Activated T-helper 1 cell treated with anti-CD3 and anti-CD28 coated beads, Interleukin-12 subunit alpha, Interleukin-12 subunit beta, Interleukin-2, Interleukin-4 antibody, amounts not matched to agents 30 ng/mL and 10 ng/mL and 1 ng/mL, durations not matched to agents 14 hours and 24 hours and 36 hours (primary cell): ENCODE data around the gene SYCP2L. TPM values are rescaled to one million over a fixed set of nuclear protein-coding genes. Genes with fewer than 3 reads are reported as not detected.
"Not testable (repeated sequence)": the region's sequence is repeated elsewhere in the genome, so short reads cannot be mapped to it uniquely, and the experiment has no call there.

Experiments used
- DNase-seq: peaks from one replicate; pipeline ENCODE4 v3.0.0; 2021; ENCODE audit warnings: low spot score
- H3K27ac Mint-ChIP-seq: one replicate; pipeline ENCODE4 v1.8.0; 2021; ENCODE audit warnings: mild to moderate bottlenecking, mixed read lengths
- H3K27me3 Mint-ChIP-seq: one replicate; pipeline ENCODE4 v1.8.0; 2022; ENCODE audit warnings: mild to moderate bottlenecking, moderate library complexity, mixed read lengths; ENCODE audit not compliant: insufficient read depth
- H3K36me3 Mint-ChIP-seq: one replicate; pipeline ENCODE4 v1.8.0; 2021; ENCODE audit warnings: low read depth, mixed read lengths
- H3K4me1 Mint-ChIP-seq: one replicate; pipeline ENCODE4 v1.8.0; 2021; ENCODE audit warnings: low read depth, mixed read lengths
- H3K4me3 Mint-ChIP-seq: one replicate; pipeline ENCODE4 v1.8.0; 2021; ENCODE audit warnings: mild to moderate bottlenecking, moderate library complexity, mixed read lengths
- H3K9me3 Mint-ChIP-seq: one replicate; pipeline ENCODE4 v1.8.0; 2021; ENCODE audit warnings: mixed read lengths
- intact Hi-C: fragments of 100-400 bp; cut with micrococcal nuclease; formaldehyde crosslinking; loops from one replicate; pipeline ENCODE4 v1.15.1; 2024
- total RNA-seq: library from RNA; stranded (reverse); gene quantifications from 2 replicates; pipeline ENCODE4 v1.2.3, GENCODE V29; 2022

Gene SYCP2L
- total RNA-seq, 1 donor from 2014 or later = not detected

DNA sequence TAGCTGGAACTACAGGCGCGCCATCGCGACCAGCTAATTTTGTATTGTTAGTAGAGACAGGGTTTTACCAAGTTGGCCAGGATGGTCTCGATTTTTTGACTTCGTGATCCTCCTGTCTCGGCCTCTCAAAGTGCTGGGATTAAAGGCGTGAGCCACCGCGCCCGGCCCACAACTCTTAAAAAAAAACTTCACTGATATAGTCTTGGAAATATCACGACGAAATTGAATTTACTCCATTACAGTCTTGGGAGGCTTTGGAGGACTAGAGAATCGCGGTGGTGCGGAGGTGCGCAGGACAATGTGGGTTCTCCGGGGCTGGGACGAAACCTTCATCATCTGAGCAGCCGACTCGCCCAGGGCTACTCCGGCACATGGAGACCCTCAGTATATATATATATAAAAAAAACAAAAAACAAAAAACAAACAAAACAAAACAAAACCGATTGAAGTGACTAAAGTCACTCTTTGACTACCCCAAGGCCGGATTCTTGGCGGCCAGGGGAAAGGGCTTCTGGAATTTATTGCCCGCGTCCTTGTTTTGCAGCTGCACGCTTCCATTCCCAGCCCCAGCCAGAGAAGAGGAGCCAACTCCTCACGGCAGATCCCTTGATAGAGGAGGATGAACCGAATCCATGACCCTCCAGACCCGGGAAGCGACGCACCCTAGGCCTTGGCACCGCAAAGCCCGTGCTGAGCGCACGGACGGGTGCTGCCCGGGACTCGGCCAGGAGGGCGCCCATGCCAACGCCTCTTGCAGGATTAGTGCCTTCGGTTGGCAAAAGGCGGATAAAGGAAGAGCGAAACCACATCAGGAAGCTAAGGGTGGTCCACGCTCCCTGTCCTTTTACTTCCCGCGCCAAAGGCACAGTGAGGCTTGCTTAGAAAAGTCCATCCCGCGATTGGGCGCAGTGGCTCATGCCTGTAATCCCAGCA is 3.3 kb upstream of the SYCP2L start:
- Mint-ChIP-seq H3K27me3 (peaks cover 83% of the 10 kb centered on the region), H3K4me1 (no peaks in the 10 kb centered on the region), H3K4me3 (no peak overlapping the region), H3K9me3 (no peaks in the 10 kb centered on the region), H3K36me3 (no peaks in the 10 kb centered on the region), H3K27ac (peak overlapping the region; percentile 12)
- no peak for DNase-seq
- intact Hi-C loops = loop anchor here (5.0 to 10.0 kb wide), 2 partner anchors 459 to 496 kb away; no protein-coding TSS in a partner anchor

GRCh38 chr6:10884245-10884972 is 2.4 kb upstream of the SYCP2L start:
- no peaks in the 10 kb centered on the region for H3K36me3 Mint-ChIP-seq
- intact Hi-C loops = loop anchor here (5.0 to 10.0 kb wide), 2 partner anchors 460 to 497 kb away; no protein-coding TSS in a partner anchor

DNA sequence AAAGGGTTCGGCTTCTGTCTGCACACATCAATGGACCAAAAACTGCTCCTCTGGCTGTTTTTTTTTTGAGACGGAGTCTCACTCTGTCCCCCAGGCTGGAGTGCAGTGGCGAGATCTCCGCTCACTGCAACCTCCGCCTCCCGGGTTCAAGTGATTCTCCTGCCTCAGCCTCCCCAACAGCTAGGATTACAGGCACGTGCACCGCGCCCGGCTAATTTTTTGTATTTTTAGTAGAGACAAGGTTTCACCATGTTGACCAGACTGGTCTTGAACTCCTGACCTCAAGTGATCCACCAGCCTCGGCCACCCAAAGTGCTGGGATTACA is 524 bp upstream of the SYCP2L start:
- not testable (repeated sequence) for DNase-seq, H3K9me3 Mint-ChIP-seq, H3K27ac Mint-ChIP-seq, H3K4me3 Mint-ChIP-seq, H3K36me3 Mint-ChIP-seq, H3K4me1 Mint-ChIP-seq
- intact Hi-C loops = loop anchor here (5.0 to 10.0 kb wide), 2 partner anchors 156 to 462 kb away; partner anchors contain the start of gene ELOVL2
- H3K27me3 Mint-ChIP-seq = peaks cover 65% of the 10 kb centered on the region

More at GRCh38 chr6:10884245-10884972, 2.4 kb upstream of the SYCP2L start:
- Mint-ChIP-seq H3K27me3 (peaks cover 85% of the 10 kb centered on the region), H3K27ac (peak overlapping the region; percentile 58), H3K4me3 (no peak overlapping the region), H3K4me1 (no peaks in the 10 kb centered on the region), H3K9me3 (no peaks in the 10 kb centered on the region)
- DNase-seq = no peak

DNA sequence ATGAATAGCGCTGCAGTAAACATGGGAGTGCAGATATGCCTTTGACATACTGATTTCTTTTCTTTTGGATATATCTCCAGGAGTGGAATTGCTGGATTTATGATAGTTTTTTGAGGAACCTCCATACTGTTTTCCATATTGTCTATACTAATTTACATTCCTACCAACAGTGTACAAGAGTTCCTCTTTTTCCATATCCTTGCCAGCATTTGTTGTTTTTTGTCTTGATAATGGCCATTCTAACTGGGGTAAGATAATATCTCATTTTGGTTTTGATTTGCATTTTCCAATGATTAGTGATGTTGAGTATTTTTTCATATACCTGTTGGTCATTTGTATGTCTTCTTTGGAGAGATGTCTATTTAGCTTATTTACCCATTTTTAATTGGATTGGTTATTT is 3.3 kb downstream of the SYCP2L start:
- H3K4me3 Mint-ChIP-seq = no peak overlapping the region
- no peaks in the 10 kb centered on the region for H3K4me1 Mint-ChIP-seq
- H3K27me3 Mint-ChIP-seq = peaks cover 40% of the 10 kb centered on the region
- no peak for DNase-seq
- H3K36me3 Mint-ChIP-seq = no peaks in the 10 kb centered on the region
- H3K27ac Mint-ChIP-seq = no peak overlapping the region
- intact Hi-C loops = no loop called here
- H3K9me3 Mint-ChIP-seq = no peaks in the 10 kb centered on the region

DNA sequence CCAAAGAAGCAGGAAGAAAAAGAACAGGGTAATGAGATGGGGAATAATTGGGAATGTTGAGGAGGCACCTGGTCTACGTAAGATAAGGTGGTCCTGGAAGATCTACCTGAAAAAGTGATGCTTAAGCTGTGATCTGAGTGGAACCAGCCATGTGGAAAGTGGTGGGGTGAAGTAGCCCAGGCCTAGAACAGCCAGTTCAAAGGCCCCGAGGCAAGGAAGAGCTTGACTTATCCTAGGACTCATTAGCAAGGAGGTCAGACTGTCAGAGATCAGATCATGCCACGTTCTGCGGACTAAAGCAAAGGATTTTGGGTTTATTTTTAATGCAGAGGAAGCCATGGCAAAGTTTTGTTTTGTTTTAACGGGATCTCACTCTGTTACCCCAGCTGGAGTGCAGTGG is 5.1 kb downstream of the SYCP2L start:
- Mint-ChIP-seq H3K27me3 (peaks cover 24% of the 10 kb centered on the region), H3K27ac (no peak overlapping the region)

DNA sequence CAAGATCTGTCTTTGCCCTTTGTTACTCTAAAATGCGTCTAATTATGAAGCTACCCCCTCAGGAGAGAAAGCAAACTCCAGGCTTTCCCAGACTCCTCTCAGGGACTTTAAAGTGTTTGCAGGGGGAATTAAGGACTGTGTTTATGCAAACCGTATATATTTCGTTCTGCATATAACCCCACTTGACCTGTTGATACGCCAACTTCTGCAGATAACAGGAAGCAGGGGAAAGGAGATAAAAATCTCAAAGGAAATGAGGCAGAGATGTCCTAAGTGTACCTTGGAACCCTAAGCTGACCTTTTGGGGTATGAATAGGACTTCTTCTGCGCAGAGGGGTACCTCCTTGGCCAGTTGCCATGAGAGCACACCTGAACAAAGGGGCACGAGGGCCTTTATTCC is 8.1 kb downstream of the SYCP2L start:
- no peak overlapping the region for H3K4me3 Mint-ChIP-seq
- H3K36me3 Mint-ChIP-seq = no peaks in the 10 kb centered on the region
- no peaks in the 10 kb centered on the region for H3K4me1 Mint-ChIP-seq
- no peak overlapping the region for H3K27ac Mint-ChIP-seq
- no peak for DNase-seq
- H3K9me3 Mint-ChIP-seq = no peaks in the 10 kb centered on the region
- intact Hi-C loops = no loop called here
- peaks cover 9% of the 10 kb centered on the region for H3K27me3 Mint-ChIP-seq

More for the DNA sequence above, 5.1 kb downstream of the SYCP2L start:
- Mint-ChIP-seq H3K4me3 (no peak overlapping the region), H3K4me1 (no peaks in the 10 kb centered on the region), H3K36me3 (no peaks in the 10 kb centered on the region), H3K9me3 (no peaks in the 10 kb centered on the region)
- no peak for DNase-seq
- intact Hi-C loops = no loop called here

GRCh38 chr6:10896691-10897090 is 9.8 kb downstream of the SYCP2L start:
- no peak overlapping the region for H3K4me3 Mint-ChIP-seq

DNA sequence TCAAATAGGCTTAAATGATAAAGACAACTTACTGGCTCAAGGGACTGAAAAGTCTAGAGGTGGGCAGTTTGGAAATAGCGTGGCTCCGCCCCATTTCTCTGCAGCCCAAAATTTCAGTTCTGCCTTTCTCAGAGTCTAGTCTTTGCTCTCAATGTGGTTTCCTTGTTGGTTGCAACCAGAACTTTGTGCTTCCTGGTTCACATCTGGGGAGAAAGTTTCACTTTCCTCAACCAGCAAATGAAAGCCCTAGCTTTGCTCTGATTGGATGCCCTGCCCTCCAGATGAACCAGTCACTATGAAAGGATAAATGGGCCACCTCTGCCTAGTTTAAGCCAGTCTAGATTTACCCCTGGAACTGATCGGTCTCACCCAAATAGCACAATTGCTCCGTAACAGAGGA is 14.9 kb downstream of the SYCP2L start:
- Mint-ChIP-seq H3K27ac (no peak overlapping the region), H3K4me1 (no peaks in the 10 kb centered on the region), H3K36me3 (no peaks in the 10 kb centered on the region), H3K27me3 (peaks cover 2% of the 10 kb centered on the region), H3K9me3 (no peaks in the 10 kb centered on the region), H3K4me3 (no peak overlapping the region)
- DNase-seq = no peak
- intact Hi-C loops = no loop called here

More at GRCh38 chr6:10896691-10897090, 9.8 kb downstream of the SYCP2L start:
- Mint-ChIP-seq H3K36me3 (no peaks in the 10 kb centered on the region), H3K27me3 (peaks cover 8% of the 10 kb centered on the region), H3K9me3 (no peaks in the 10 kb centered on the region), H3K27ac (no peak overlapping the region), H3K4me1 (no peaks in the 10 kb centered on the region)
- intact Hi-C loops = no loop called here
- DNase-seq = no peak

GRCh38 chr6:10904015-10904414 is 17.2 kb downstream of the SYCP2L start:
- DNase-seq = no peak
- Mint-ChIP-seq H3K9me3 (no peaks in the 10 kb centered on the region), H3K27ac (no peak overlapping the region), H3K4me1 (no peaks in the 10 kb centered on the region), H3K36me3 (no peaks in the 10 kb centered on the region), H3K4me3 (no peak overlapping the region), H3K27me3 (peaks cover 4% of the 10 kb centered on the region)
- intact Hi-C loops = no loop called here

DNA sequence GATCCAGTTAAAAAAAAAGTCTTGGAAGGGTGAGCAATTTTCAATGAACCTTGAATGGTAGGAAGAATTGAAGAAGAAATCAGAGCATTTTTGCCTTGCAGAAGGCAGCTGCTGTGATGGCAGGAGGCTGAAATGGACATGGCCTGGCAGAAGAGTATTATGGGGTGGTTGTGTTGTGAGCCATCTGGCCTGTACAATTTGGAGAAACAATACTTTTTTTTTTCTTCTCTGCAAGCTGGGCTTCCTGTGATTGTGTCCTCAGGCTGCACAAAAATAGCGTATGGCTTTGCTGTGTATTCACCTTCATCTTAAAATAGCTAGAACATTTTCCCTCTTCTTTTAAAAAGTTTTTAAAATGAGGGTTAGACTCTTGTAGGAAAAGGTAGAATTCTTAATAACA is 21.4 kb downstream of the SYCP2L start:
- no peak for DNase-seq
- no peaks in the 10 kb centered on the region for H3K36me3 Mint-ChIP-seq
- H3K27ac Mint-ChIP-seq = no peak overlapping the region
- peaks cover 9% of the 10 kb centered on the region for H3K27me3 Mint-ChIP-seq
- H3K4me3 Mint-ChIP-seq = no peak overlapping the region
- no peaks in the 10 kb centered on the region for H3K4me1 Mint-ChIP-seq
- intact Hi-C loops = no loop called here
- no peaks in the 10 kb centered on the region for H3K9me3 Mint-ChIP-seq

- H3K27ac Mint-ChIP-seq, H3K9me3 Mint-ChIP-seq, H3K4me3 Mint-ChIP-seq, H3K36me3 Mint-ChIP-seq, DNase-seq, H3K27me3 Mint-ChIP-seq, intact Hi-C loops, H3K4me1 Mint-ChIP-seq: not testable (repeated sequence)
These were observed 32.7 kb downstream of the SYCP2L start for GRCh38 chr6:10919520-10919919.

- Mint-ChIP-seq H3K4me1 (no peaks in the 10 kb centered on the region), H3K4me3 (no peak overlapping the region), H3K27me3 (peaks cover 9% of the 10 kb centered on the region), H3K9me3 (no peaks in the 10 kb centered on the region), H3K36me3 (no peaks in the 10 kb centered on the region), H3K27ac (no peak overlapping the region)
- no peak for DNase-seq
- intact Hi-C loops = no loop called here
These were observed 46.3 kb downstream of the SYCP2L start for GRCh38 chr6:10933126-10933525.

DNA sequence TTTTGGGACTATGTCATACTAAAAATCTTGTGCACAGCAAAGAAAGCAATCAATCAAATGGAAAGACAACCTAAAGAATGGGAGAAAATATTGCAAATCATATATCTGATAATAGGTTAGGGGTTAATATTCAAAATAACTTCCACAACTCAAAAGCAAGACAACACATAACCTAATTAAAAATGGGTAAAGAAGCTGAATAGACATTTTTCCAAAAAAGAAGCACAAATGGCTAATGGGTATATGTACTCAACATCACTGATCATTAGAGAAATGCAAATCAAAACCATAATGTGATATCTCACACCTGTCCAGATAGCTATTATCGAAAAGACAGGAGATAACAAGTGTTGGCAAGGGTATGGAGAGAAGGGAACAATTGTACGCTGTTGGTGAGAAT is 53.0 kb downstream of the SYCP2L start:
- H3K27ac Mint-ChIP-seq = no peak overlapping the region
- intact Hi-C loops = no loop called here
- H3K4me3 Mint-ChIP-seq = no peak overlapping the region

More for the DNA sequence above, 53.0 kb downstream of the SYCP2L start:
- H3K4me1 Mint-ChIP-seq = no peaks in the 10 kb centered on the region
- no peaks in the 10 kb centered on the region for H3K9me3 Mint-ChIP-seq
- H3K36me3 Mint-ChIP-seq = no peaks in the 10 kb centered on the region
- DNase-seq = no peak
- H3K27me3 Mint-ChIP-seq = peaks cover 14% of the 10 kb centered on the region
